A204.1 (cell line): ENCODE measurements around the gene RC3H1.
"Not testable (repeated sequence)": the region's sequence is repeated elsewhere in the genome, so short reads cannot be mapped to it uniquely, and the experiment has no call there.

Experiments
- FAIRE-seq: peaks from 2 replicates; lab custom pipeline; 2012; peaks lifted over from hg19 to GRCh38; lab: Jason Lieb, UNC

RC3H1 gene

GRCh38 chr1:173946380-173946921, 75.7 kb downstream of the RC3H1 start:
- FAIRE-seq, result no peak

GRCh38 chr1:173937062-173937461, 85.1 kb downstream of the RC3H1 start:
- FAIRE-seq, result no peak

DNA sequence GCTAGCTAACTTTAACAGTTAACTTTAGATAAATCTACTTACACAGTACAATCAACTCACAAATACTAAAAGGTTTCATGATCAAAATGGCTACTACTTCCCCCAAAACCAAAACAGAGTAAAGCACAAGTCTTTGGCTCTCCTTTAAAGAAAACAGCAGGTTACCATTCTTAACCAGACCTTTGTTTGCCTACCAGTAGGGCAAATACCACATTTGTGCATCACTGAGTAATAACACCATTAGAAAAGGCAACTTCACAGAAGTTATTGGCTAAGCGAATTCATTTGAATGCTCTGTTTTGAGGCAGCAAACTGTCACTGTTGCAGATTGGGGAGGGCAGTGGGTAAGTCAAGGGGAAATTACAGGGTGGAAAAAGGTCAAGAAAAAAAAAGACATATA, 87.7 kb downstream of the RC3H1 start:
- no peak for FAIRE-seq

DNA sequence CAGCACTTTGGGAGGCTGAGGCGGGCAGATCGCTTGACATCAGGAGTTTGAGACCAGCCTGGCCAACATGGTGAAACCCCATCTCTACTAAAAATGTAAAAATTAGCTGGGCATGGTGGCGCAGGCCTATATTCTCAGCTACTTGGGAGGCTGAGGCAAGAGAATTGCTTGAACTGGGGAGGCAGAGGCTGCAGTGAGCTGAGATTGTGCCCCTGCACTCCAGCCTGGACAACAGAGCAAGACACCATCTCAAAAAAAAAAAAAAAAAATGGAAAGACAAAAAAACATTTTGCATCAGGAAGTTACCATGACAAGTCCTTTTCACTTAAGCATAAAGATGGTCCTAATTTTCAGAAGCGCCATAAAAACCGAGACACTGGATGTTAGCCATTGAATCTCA, 91.6 kb downstream of the RC3H1 start:
- FAIRE-seq, result not testable (repeated sequence)

DNA sequence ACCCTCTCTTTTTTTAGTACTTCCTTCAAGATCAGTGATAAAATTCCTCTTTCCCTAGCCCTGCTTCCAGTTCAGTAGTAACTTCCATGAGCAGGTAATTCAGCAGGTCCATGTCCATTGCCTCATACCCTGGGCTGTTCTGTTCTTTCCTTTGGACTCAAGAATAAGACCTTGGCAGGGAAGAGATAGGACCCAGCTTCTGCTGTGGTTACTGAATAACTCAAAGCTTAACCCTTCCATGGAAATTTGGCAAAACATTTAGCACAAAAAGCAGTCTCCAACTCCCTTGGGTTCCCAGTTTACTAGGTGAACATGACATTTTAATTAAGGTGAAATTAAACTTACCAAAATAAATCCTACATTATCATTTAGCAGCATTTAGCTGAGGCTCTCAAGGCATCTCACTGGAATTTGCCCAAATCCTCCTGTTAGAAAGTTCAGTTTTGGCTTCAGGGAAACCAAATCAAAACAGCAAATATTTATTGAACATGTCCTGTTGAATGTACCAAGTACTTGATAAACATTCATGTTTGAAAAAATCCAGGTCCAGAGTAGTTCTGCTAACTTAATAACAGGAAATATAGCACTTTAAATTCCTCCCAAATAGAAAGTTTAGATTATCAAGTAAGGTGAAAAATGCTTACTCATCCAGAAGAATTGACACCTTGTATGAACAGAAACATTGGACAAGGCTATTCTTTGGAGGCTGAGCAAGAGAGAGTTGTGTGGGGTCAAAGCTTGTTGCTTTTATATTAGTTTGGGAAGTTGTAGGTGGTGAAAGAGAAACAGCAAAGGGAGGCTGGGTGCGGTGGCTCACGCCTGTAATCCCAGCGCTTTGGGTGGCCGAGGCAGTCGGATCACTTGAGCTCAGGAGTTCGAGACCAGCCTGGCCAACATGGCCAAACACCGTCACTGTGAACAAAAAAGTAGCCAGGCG, 96.6 kb downstream of the RC3H1 start:
- no peak for FAIRE-seq

DNA sequence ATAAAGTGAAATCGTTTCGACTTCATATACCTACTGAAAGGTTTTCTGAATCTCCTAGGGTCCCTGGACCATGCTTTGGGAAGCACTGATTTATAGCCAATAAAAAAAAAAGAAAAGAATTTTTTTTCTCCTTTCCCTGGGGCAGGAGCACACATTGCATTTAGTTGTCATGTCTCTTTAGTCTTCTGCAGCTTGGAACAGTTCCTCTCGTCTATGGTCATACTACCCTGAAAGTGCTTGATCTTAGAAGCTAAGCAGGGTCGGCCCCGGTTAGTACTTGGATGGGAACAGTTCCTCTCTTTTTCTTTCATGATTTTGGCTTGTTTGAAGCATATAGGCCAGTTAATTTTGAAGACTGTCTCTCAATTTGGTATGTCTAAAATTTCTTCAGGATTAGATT, 101.3 kb downstream of the RC3H1 start:
- no peak for FAIRE-seq

- no peak for FAIRE-seq
These were observed 104.3 kb downstream of the RC3H1 start for GRCh38 chr1:173917635-173918493.

GRCh38 chr1:173917149-173917548, 105.0 kb downstream of the RC3H1 start, which contains the start of gene SERPINC1:
Gene SERPINC1, minus strand, starts transcription at chr1:173917327. Its CDS starts 68 bp downstream, at chr1:173917259.
- FAIRE-seq, result no peak

DNA sequence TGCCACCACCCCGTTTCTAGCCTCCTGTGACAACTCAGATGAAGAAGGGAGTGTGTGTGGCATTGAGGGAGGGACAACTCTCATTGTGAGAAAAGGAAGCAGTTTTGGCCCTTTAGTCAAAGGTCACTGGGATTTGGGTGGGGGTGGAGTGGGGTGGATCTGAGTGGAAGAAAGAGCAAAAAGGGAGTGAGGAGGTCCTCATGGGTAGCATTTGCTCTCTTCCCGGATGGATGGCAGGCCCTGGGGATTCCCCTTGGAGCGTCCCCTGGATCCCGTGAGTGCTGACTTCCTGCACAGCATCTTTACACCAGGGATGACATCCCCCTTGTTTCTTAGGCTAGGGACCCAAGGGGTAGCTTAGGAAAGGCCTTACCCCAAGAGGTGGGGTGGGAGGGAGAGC, 105.5 kb downstream of the RC3H1 start:
- FAIRE-seq, result no peak

- no peak for FAIRE-seq
These were observed 106.6 kb downstream of the RC3H1 start for GRCh38 chr1:173915596-173915995.

- no peak for FAIRE-seq
These were observed 107.7 kb downstream of the RC3H1 start for GRCh38 chr1:173914366-173914871.

GRCh38 chr1:173913111-173913510, 109.0 kb downstream of the RC3H1 start:
- no peak for FAIRE-seq

GRCh38 chr1:173903827-173904531, 118.2 kb downstream of the RC3H1 start:
- FAIRE-seq, result no peak

GRCh38 chr1:173900992-173901391, 121.2 kb downstream of the RC3H1 start:
- no peak for FAIRE-seq

DNA sequence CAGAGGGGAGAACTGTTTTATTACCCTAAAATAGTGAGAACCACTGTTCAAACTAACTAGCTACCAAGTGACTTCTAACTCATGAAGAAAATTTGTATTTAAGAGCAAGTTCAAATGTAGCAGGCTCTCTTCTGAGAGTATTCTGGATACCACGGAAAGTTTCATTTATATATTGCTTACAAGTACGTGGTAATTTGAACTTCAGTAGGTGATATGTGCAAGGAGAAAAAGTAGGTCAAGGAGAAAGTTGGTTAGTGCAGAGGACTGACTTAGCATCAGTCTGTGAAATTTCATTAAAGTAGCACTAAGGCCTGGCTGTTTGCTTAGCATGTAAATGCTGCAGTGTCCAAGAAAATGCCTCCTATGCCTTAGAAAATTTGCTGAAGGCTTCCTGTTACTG, 121.7 kb downstream of the RC3H1 start:
- FAIRE-seq, result no peak

DNA sequence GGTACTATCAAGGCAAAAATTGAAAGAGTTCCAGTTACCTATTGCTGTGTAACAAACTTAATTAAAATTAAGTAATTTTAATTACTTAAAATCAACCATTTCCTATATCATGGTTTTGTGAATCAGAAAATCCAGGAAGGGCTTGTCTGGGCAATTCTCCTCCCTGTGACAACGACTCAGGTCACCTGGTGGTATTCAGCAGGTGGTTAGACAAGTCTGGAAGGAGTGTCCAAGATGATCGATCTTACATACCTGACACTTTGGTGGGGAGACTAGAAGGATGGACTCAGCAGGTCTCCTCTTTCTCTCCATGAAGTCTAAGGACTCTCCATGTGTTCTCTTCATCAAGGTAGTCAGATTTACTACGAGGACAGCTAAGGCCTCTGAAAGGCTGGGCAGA, 128.0 kb downstream of the RC3H1 start:
- FAIRE-seq, result no peak

DNA sequence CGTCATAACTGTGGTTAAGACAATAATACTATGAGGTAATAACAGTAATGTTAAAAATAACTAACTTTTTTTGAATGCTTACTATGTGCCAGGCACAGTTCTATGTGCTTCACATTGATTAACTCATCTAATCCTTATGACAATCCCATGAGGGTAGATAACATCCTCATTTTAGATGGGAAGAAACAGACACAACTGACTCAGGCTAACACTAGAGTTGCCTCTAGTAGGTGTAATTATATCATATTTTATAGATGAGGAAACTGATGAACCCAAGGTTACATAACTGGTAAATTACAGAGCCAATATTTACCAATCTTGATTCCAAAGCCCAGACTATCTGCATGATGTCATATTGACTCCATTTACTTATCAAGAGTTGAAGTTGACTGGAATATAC, 128.5 kb downstream of the RC3H1 start:
- no peak for FAIRE-seq

DNA sequence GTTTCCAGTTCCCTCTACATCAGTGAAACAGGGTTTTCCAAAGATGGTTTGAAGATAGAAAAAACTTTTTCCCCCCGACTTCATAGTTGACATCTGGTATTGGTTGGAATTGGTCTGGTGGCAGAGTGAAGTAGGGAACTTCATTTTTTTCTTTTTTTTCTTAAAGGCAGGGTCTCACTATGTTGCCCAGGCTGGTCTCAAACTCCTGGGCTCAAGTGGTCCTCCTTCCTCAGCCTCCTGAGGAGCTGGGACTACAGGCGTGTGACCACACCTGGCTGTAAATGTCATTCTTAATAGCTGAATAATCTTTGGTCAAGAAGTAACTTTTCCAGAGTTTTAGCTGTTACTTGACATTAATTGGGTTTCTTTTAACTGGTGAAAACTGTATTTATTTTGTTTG, 132.3 kb downstream of the RC3H1 start:
- no peak for FAIRE-seq

- no peak for FAIRE-seq
These were observed 133.4 kb downstream of the RC3H1 start for GRCh38 chr1:173888749-173889148.

- FAIRE-seq, result no peak
These were observed 134.5 kb downstream of the RC3H1 start for GRCh38 chr1:173887627-173888026.

GRCh38 chr1:173886746-173887611, 135.2 kb downstream of the RC3H1 start:
- FAIRE-seq, result no peak
